HG03175 (cell line): ENCODE measurements around the gene SLC25A19.
"Not testable (repeated sequence)": the region's sequence is repeated elsewhere in the genome, so short reads cannot be mapped to it uniquely, and the experiment has no call there.

Experiments
- ATAC-seq: cut with Tn5 transposase; IDR thresholded peaks from one replicate; pipeline ENCODE4 v1.9.1; 2021; ENCODE audit warnings: mild to moderate bottlenecking, moderate library complexity; ENCODE audit not compliant: unreplicated experiment

Gene SLC25A19

DNA sequence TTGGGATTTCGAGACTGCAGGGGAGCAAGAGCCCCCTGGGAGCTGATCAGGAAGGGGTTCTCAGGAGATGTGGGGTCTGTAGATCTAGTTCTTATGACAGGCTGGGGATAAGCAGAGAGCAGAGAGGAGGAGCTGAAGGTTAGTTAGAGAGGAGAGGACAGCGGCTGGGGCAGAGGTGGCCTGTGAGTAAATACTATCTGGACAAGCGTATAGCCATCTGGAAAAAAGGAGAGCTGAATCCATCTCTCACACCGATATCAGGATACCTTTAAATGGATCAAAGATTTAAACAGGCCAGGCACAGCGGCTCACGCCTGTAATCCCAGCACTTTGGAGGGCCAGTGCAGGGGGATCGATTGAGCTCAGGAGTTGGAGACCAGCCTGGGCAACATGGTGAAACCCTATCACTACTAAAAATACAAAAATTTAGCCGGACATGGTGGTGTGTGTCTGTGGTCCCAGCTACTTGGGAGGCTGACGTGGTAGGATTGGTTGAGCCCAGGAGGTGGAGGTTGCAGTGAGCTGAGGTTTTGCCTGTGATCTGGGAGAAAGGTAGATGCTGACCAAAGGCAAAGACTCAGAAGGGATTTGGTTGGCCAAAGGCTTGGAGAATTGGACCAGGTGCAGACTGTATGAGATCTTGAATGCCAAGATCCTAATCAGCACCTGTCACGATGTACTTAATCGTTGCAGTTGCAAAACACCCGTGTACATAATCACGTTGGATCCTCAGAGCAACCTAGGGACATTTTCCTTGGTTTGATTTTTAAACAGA is 18.9 kb upstream of the SLC25A19 start:
- ATAC-seq = no peak

DNA sequence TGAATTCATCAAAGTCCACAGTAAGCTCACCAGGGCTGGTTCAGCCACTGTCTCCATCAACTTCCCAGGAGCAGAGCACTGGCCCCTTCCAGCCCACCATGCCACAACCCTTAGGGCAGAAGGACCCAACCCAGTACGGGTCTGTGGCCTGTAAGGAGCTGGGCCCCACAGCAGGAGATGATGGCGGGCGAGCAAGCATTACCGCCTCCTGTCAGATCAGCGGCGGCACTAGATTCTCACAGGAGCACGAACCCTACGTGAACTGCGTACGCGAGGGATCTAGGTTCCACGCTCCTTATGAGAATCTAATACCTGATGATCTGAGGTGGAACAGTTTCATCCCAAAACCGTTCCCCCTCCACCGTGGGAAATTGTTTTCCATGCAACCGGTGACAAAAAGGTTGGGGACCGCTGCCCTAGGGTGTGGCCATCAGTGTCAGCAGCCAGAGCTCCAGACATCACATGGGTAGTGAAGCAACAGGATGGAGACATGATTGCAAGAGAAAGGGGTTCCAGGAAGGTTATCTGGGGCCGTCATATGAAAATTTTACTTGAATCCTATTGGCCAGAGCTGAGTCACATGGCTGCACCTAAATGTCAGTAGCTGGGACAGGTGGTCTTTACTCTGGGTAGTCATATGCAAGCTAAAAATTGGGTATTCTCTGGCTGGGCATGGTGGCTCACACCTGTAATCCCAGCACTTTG is 12.4 kb upstream of the SLC25A19 start:
- no peak for ATAC-seq

DNA sequence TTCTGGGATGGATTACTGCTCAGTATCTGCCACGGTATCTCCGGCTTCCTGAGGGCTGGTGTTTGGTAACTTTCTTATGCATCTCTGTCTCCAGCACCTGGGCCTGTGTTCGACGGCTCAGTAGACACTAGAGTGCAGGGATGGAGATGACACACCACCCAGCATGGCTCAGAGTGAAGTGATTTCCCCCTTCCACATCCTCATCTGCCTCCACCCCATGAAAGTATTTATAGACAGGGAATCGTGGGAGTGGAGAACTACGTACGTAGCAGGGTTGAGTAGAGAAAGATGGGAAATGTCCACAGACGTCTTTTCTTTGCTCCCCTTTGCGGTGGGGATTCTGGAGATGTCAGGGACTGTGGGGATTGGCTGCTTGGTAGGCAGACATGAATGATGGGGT is 11.8 kb upstream of the SLC25A19 start:
- ATAC-seq = no peak

DNA sequence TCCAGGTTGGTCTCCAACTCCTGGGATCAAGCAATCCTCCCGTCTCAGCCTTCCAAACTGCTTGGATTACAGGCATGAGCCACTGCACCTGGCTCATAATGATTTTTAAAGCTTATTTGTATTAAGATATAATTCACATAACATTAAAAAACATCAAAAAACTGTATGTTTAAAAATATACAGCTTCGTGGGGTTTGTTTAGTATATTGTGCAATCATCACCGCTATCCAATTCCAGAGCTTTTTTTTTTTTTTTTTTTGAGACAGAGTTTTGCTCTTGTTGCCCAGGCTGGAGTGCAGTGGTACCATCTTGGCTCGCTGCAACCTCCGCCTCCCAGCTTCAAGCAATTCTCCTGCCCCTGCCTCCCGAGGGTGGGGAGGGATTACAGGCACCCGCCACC is 11.0 kb upstream of the SLC25A19 start:
- ATAC-seq = no peak

DNA sequence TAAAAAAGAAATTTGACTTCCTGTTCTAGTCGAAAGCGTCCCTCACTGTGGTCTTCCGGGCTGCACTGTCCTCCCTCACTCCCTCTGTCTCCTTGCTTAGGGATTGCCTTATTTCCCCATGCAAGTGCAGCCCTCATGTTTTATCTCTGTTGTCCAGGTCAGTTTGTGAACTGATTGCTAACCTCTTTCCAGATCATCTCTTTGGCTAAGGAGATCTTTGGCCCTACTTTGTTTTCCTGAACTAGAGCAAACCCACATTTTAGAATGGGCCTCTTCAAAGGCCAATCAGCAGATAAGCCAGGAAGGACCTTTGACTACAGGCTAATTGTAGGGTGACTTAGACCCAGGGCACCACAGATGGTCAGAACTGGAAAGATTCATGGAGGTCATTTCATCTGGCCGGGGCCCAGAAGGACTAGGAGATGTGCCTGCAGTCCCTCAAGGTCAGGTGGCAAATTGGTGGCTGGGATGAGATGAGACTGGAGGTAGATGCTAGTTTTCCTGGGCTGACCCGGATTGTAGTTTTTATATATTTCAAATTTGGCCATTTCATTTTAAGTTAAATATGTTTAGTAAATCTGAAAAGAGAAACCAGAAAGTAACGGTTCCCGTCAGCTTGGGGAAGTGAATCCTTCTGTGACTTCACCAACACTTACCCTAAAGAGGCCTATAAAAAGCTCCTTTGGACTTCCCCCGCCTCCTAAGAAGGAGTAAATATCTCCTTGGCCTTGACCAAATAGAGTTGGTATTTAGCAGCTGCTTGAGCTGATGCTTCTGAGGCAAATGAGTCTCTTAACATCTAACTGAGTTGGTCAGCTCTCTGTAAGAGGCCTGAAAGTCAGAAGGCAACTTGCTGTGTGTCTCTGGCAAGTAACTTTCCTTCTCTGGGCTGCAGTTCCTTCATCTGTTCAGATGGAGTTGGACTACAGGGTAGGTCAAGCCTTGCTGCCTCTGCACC is 6.2 kb upstream of the SLC25A19 start:
- ATAC-seq = peak; percentile 67

DNA sequence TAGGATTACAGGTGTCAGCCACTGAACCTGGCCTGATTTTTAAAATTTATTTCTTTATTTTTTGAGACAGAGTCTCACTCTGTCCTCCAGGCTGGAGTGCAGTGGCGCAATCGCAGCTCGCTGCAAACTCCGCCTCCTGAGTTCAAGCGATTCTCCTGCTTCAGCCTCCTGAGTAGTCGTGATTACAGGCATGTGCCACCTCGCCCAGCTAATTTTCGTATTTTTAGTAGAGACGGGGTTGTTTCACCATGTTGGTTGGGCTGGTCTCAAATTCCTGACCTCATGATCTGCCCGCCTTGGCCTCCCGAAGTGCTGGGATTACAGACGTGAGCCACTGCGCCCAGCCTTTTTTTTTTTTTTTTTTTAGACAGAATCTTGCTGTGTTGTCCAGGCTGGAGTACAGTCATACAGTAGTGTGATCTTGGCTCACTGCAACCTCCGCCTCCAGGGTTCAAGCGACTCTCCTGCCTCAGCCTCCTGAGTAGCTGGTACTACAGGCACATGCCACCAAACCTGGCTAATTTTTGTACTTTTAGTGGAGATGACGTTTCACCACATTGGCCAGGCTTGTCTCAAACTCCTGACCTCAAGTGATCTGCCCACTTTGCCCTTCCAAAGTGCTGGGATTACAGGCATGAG is 3.7 kb upstream of the SLC25A19 start:
- ATAC-seq = not testable (repeated sequence)

DNA sequence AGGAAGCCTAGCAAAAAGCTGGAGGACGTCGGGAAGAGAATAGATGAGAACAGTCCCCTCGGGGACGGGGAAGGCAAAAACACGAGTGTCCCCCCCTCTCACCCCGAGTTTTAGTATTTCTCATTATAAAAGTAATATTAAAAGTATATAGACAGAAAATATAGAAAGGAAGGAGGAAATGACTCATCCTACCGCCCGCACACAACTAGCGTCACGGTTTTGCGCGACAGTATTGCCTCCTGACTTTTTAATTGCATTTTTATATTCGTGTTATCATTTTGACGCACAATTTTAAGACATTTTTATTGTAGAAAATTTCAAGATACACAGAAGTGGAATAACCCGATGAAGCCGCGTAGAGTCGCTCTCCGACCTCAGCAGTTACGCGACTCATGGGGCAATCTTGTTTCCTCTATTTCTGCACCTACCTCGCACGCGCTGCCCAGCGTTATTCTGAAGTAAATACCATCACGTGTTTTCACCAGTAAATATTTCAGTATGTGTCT is 652 bp upstream of the SLC25A19 start:
- peak; percentile 11 for ATAC-seq

DNA sequence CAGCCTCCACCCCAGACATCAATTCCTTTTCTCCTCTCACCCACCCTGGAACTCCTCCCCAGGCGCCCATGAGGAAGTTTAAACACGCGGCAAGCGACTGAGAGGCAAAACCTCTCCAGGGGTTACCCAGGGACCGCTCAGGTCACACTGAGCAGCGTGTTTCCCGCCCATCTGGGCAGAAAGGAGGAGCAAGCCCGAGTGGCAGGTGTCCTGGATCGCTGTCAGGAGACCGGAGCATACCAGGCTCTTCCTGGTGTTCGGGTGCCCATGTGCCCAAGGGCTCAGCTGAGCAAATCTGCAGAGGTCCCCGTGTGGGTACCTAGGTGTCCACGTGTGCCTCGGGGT is 491 bp downstream of the SLC25A19 start:
- ATAC-seq = peak; percentile 15

DNA sequence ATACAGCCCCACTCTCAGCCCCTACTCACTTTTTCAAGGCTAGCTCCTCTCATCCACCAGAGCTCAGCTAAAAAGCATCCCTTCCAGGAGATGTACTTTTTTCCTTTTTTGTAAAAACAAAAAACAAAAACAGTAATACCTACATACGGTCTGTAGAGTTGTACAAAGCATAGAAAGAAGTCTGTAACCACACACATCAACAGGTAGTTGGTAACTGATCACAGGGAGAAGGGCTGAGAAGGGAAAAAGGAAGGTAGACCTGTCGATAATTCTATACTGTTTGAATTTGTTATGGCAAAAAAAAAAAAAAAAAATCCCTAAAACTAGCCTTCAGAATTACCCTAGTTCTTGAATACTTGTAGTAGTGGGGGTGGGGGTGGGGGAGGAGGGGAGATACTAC is 874 bp downstream of the SLC25A19 start:
- ATAC-seq = no peak

DNA sequence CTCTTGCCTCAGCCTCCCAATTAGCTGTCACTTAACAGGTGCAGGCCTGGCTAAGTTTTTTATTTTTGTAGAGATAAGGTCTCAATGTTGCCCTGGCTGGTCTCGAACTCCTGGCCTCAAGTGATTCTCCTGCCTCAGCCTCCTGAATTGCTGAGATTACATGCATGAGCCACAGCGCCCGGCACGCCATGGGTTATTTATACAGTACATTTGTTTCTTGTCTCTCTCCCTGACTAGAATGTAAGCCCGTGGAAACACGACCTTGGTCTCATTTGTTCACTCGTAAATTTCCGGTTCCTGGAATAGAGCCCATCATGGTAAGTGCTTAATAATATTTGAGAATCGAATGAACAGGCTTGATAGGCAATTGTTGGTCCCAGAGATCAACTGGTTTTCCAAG is 2.0 kb downstream of the SLC25A19 start:
- no peak for ATAC-seq

DNA sequence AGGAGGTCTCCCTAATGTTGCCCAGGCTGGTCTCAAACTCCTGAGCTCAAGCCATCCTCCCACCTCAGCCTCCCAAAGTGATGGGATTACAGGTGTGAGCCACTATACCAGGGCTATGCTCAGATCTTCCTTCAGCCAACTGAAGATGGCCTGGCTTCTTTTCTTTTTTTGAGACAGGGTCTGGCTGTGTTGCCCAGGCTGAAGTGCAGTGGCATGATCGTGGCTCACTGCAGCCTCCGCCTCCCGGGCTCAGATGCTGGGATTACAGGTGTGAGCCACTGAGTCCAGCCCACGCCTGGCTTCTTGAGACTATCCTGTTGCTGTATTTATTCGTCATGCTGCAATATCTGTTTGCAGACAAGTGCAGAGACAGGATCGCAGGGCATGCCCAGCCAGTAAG is 4.1 kb downstream of the SLC25A19 start:
- no peak for ATAC-seq

DNA sequence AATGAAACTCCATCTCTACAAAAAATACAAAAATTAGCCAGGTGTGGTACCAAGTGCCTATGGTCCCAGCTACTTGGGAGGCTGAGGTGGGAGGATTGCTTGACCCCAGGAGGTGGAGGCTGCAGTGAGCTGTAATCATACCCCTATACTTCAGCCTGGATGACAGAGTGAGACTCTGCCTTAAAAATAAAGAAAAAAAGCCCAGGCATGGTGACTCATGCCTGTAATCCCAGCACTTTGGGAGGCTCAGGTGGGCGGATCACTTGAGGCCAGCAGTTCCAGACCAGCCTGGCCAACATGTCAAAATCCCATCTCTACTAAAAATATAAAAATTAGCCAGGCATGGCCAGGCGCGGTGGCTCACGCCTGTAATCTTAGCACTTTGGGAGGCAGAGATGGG is 9.0 kb downstream of the SLC25A19 start:
- ATAC-seq = not testable (repeated sequence)

DNA sequence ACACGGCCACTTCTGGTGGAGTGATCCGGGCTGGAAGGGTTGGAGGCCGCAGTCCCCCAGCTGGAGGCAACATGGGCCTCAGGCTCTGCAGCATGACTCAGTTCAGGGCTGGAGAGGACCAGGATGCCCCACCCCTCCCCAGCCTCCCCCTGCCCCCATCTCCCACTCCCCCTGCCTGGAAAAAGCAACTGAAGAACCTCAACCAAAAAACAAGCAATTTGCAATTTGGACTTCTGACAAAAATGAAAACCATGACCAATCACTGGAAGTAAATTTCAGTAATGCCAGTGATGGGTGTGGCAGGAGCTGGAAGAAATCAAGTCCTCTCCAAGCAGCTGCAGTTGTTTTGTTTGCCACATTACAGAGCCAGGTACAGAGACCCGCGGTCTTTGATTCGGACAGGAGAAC is 11.6 kb downstream of the SLC25A19 start:
- no peak for ATAC-seq

DNA sequence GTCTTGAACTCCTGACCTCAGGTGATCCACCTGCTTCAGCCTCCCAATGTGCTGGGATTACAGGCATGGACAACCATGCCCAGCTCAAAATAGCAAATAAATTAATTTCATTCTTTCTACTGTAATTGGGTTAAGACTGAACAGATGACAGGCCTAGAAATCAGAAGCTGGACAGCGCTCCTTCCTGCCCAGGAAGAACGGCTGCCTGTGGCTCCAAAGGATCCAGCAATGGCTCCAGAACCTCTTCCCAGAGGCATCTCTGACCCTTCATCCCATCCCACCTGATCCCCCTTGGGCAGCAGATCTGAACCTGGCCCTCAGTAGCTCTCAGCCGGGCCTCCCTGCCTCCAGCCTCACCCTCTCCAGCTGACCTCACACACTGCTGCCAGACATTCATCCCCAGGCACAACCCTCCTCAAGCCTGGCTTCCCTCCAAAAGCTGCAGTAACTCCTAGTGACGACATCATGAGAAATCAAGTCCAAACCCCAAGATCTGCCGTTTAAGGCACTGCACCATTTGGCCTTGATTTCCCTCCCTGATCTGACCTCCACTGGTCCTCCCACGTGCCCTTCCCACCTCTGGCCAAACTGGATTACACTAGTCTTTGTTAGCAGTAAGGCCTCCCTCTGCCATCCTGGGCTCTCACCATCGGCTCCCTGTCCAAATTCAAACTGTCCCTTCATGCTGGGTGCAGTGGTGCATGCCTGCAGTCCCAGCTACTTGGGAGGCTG is 15.1 kb downstream of the SLC25A19 start:
- ATAC-seq = no peak

DNA sequence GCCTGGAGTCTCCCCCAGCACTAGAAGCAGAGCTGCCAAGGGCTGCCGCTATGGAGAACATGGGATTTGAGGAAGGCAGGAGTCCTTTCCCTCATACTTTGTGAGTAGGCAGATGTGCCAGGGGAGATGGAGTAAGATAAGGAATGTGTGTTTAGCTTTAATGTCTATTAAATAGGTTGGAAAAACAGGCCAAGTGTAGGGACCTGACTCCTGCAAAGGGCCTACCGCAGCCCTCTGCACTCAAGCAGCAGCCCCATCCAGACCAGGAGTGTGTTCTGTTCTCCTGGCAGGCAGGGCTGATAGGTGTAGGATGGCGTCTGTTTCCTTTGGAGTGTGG is 16.4 kb downstream of the SLC25A19 start:
- ATAC-seq = no peak

DNA sequence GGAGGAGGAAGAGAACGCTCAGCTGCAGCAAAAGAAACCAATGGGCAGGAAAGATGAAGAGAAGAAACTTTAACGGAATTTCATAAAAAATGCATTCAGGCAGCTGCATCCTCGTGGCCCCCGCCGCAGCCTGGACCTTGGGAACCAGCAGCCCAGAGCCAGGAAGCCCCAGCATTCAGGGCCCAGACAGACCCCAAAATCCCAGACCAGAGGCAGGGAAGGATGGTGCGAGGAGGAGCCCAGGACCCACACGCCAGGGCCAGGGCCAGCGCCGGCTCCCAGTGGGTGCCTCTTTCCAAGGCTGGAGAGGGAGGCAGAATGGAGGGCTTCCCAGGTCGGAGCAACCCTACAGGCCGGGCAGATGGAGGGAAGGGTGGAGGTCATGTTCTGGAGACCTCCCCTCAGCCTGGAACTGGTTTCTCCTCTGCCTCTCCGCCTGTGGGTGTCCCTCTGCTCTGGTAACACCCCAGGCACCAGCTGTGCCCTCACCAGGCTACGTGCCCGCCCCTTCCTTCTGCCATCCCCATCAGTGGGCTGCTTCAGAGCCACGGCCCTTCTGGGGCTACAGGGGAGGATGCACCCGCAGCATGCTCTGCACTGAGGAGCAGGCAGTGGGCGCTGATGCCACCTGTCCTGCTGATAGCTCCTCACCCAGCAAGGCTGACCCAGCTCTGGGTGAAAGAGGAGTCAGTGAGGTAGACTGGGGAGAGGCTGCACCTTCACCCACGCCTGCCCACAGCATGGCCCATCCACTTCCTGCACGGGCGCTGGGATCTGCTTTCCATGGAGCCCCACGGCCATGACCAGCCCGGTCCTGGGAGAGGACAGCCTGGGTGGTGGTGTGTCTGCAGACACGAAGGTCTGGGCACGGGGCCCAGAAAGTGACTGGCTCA is 17.0 kb downstream of the SLC25A19 start:
- no peak for ATAC-seq

DNA sequence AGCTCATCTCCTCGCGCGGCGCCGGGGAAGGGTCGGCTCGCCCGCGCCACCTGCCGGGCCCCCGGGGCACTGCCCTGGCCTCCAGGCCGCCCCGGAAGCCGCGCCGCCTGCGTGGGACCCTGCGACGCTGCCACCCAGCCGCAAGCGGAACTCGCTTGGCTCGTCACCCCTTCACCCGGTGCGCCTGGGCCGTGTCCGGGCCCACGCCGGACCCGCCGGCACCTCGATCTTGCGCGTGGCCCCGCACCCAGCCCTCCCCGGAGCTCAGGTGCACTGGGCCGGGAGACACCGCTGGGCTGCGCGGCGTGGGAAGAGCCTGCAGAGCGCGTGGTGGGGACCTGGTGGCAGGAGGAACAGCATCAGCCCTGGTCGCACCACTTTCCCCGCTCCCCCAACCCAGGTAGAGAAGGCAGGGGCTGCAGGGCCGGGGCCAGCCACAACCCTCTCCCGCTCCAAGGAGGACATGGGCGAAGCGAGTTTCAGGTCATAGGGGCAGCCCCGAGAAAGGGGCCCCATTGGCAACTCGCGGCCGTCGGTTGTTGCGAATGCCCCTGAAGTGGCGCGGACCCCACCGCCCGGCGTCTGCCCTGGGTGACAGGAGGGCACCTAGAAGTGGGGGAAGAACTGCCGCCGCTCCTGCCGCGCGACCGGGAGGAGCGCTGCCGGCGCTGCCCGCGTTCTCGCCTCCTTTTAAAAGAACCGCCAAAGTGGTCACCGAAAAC is 17.8 kb downstream of the SLC25A19 start:
- peak; percentile 79 for ATAC-seq

DNA sequence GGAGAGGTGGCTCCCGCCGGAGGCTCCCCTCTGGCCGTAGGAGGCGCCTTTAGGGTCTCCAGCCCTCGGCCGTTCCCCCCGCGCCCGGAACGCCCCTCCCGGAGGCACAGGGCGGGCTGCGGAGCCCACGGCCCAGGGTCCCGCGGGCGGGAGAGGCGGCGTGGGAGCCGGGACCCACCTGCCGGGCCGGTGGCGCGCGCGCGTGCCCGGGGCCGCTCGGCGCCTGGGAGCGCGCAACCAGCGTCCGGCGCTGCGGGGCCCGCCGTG is 18.3 kb downstream of the SLC25A19 start, which contains the start of gene MIF4GD:
Gene MIF4GD (minus strand): TSS at position 266 of the 267 bp plus-strand sequence. CDS start 1,036 bp downstream, outside the sequence.
- ATAC-seq = no peak
